KMS-11 (cell line): ENCODE data around the gene SLC22A14.

Experiments
- H2AFZ ChIP-seq: fragments of 200-600 bp; sonication (generic); 2 replicates; pipeline ENCODE4 v1.6.1; 2016; ENCODE audit warnings: antibody characterized with exemption, mixed run types, low read depth
- H3K27ac ChIP-seq: fragments of 200-600 bp; sonication (generic); 2 replicates; pipeline ENCODE4 v1.6.1; 2016; ENCODE audit warnings: mild to moderate bottlenecking, mixed run types
- H3K27me3 ChIP-seq: fragments of 200-600 bp; sonication (generic); 2 replicates; pipeline ENCODE4 v1.6.1; 2017; ENCODE audit warnings: mild to moderate bottlenecking, low read depth, mixed run types, moderate library complexity; ENCODE audit not compliant: insufficient read depth
- H3K36me3 ChIP-seq: fragments of 200-600 bp; sonication (generic); 2 replicates; pipeline ENCODE4 v1.6.1; 2017; ENCODE audit warnings: mild to moderate bottlenecking, mixed run types; ENCODE audit not compliant: insufficient read depth
- H3K4me1 ChIP-seq: fragments of 200-600 bp; sonication (generic); 2 replicates; pipeline ENCODE4 v1.6.1; 2016; ENCODE audit warnings: mild to moderate bottlenecking, low read depth, mixed run types; ENCODE audit not compliant: poor library complexity, severe bottlenecking
- H3K4me2 ChIP-seq: fragments of 200-600 bp; sonication (generic); 2 replicates; pipeline ENCODE4 v1.7.0; 2016; ENCODE audit warnings: mild to moderate bottlenecking, mixed run types
- H3K4me3 ChIP-seq: fragments of 200-600 bp; sonication (generic); IDR thresholded peaks from 2 replicates; pipeline ENCODE4 v1.6.1; 2017; ENCODE audit warnings: low read depth, low read length, mixed read lengths; ENCODE audit not compliant: insufficient read depth
- H3K79me2 ChIP-seq: fragments of 200-600 bp; sonication (generic); 2 replicates; pipeline ENCODE4 v1.6.1; 2016; ENCODE audit warnings: low read depth, mixed run types; ENCODE audit not compliant: insufficient read depth
- H3K9ac ChIP-seq: fragments of 200-600 bp; sonication (generic); 2 replicates; pipeline ENCODE4 v1.6.1; 2016; ENCODE audit warnings: mild to moderate bottlenecking, mixed run types
- H4K20me1 ChIP-seq: fragments of 200-600 bp; sonication (generic); 2 replicates; pipeline ENCODE4 v1.6.1; 2016; ENCODE audit warnings: mild to moderate bottlenecking, mixed run types; ENCODE audit not compliant: insufficient read depth
- TF ChIP-seq, protein P1 (sequence below): fragments of 200-600 bp; sonication (generic); conservative IDR thresholded peaks from 2 replicates; pipeline ENCODE4 v1.6.1; 2017; ENCODE audit warnings: low read depth, mild to moderate bottlenecking, antibody characterized with exemption, low read length, moderate library complexity, mixed read lengths

The SLC22A14 gene

DNA sequence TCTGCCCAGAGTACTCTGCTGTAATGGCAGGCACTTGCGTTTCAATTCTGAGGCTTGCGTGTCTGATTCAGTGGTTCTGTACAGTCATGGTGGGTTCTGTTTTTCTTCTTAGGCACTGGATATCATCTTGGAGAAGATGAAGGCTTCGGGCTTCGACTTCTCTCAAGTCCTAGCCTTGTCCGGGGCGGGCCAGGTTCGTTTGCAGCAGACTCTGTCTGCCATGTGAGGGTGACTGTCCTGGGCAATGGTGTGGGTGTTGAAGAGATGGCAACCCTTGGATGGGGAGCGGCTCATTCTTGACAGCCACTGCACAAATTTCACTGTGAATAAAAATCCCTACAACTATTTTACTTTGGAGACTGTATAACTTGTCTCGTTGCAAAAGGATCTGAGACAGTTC is 80.7 kb downstream of the SLC22A14 start:
- Histone ChIP-seq H3K4me2 (no peak overlapping the region), H3K4me3 (no peak overlapping the region), H3K4me1 (no peaks in the 10 kb centered on the region), H3K9ac (no peak overlapping the region), H3K27me3 (no peaks in the 10 kb centered on the region), H3K36me3 (no peaks in the 10 kb centered on the region), H2AFZ (no peak overlapping the region), H3K27ac (no peak overlapping the region), H3K79me2 (no peaks in the 10 kb centered on the region), H4K20me1 (no peaks in the 10 kb centered on the region)
- TF ChIP-seq, protein P1, sequence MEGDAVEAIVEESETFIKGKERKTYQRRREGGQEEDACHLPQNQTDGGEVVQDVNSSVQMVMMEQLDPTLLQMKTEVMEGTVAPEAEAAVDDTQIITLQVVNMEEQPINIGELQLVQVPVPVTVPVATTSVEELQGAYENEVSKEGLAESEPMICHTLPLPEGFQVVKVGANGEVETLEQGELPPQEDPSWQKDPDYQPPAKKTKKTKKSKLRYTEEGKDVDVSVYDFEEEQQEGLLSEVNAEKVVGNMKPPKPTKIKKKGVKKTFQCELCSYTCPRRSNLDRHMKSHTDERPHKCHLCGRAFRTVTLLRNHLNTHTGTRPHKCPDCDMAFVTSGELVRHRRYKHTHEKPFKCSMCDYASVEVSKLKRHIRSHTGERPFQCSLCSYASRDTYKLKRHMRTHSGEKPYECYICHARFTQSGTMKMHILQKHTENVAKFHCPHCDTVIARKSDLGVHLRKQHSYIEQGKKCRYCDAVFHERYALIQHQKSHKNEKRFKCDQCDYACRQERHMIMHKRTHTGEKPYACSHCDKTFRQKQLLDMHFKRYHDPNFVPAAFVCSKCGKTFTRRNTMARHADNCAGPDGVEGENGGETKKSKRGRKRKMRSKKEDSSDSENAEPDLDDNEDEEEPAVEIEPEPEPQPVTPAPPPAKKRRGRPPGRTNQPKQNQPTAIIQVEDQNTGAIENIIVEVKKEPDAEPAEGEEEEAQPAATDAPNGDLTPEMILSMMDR: no peak

GRCh38 chr3:38364721-38365400 is 82.8 kb downstream of the SLC22A14 start:
- no peak overlapping the region for H3K4me3 ChIP-seq
- no peaks in the 10 kb centered on the region for H3K27me3 ChIP-seq
- H2AFZ ChIP-seq: no peak overlapping the region
- no peaks in the 10 kb centered on the region for H3K36me3 ChIP-seq
- TF ChIP-seq, protein P1: no peak
- H3K27ac ChIP-seq: no peak overlapping the region
- H3K4me2 ChIP-seq: no peak overlapping the region
- no peak overlapping the region for H3K9ac ChIP-seq
- no peaks in the 10 kb centered on the region for H3K79me2 ChIP-seq
- H4K20me1 ChIP-seq: no peaks in the 10 kb centered on the region
- no peaks in the 10 kb centered on the region for H3K4me1 ChIP-seq

GRCh38 chr3:38365469-38366062 is 83.5 kb downstream of the SLC22A14 start:
- Histone ChIP-seq H3K27me3 (no peaks in the 10 kb centered on the region), H3K4me2 (no peak overlapping the region), H3K36me3 (no peaks in the 10 kb centered on the region), H3K4me1 (no peaks in the 10 kb centered on the region), H3K27ac (no peak overlapping the region), H4K20me1 (no peaks in the 10 kb centered on the region), H3K4me3 (no peak overlapping the region), H2AFZ (no peak overlapping the region), H3K79me2 (no peaks in the 10 kb centered on the region), H3K9ac (no peak overlapping the region)
- TF ChIP-seq, protein P1: no peak

- no peaks in the 10 kb centered on the region for H3K36me3 ChIP-seq
- no peak overlapping the region for H2AFZ ChIP-seq
- no peak overlapping the region for H3K4me2 ChIP-seq
- H3K27me3 ChIP-seq: no peaks in the 10 kb centered on the region
- TF ChIP-seq, protein P1: no peak
- no peaks in the 10 kb centered on the region for H3K79me2 ChIP-seq
- H4K20me1 ChIP-seq: no peaks in the 10 kb centered on the region
- H3K9ac ChIP-seq: no peak overlapping the region
- H3K4me1 ChIP-seq: no peaks in the 10 kb centered on the region
- H3K27ac ChIP-seq: no peak overlapping the region
- H3K4me3 ChIP-seq: no peak overlapping the region
Measured at GRCh38 chr3:38366082-38366481, 84.0 kb downstream of the SLC22A14 start.
